GM12878 (cell line): ENCODE data around the gene MACROD2. TPM values are rescaled to one million over a fixed set of nuclear protein-coding genes. Genes with fewer than 3 reads are reported as not detected.

ENCODE experiments used
- ATAC-seq: fragments of 200-7000 bp; cut with Tn5 transposase; 3 replicates; pipeline ENCODE4 v1.9.1; 2020; ENCODE audit warnings: mild to moderate bottlenecking, moderate library complexity
- BruUV-seq: library from RNA; stranded (reverse); fragments of 400-500 nt; replicated peaks from 2 replicates; lab custom pipeline; 2021; lab: Mats Ljungman, UMichigan
- CTCF ChIA-PET: fragments of 300-600 bp; sonication (Branson Sonifier 250); formaldehyde crosslinking; extraction: SDS; loops from one replicate; lab custom pipeline; 2021; ENCODE audit warnings: inconsistent platforms; lab: Yijun Ruan, JAX
- POLR2A ChIA-PET: fragments of 350-600 bp; formaldehyde crosslinking; extraction: SDS; loops from one replicate; lab custom pipeline; 2021; ENCODE audit warnings: inconsistent platforms; lab: Charles Lee
- RAD21 ChIA-PET: fragments of 300-600 bp; sonication (Branson Sonifier 250); formaldehyde crosslinking; loops from one replicate; lab custom pipeline; 2023; ENCODE audit warnings: antibody characterized with exemption; ENCODE audit not compliant: unreplicated experiment; lab: Charles Lee
- SMC1A ChIA-PET: fragments of 300-600 bp; sonication (Branson Sonifier 250); formaldehyde crosslinking; loops from one replicate; lab custom pipeline; 2023; ENCODE audit not compliant: unreplicated experiment, uncharacterized antibody; lab: Charles Lee
- DNase-seq: peaks from one replicate; pipeline ENCODE4 v3.0.0-alpha.2; 2011; ENCODE audit warnings: low read depth, low spot score
- FAIRE-seq: peaks from 3 replicates; lab custom pipeline; 2011; peaks lifted over from hg19 to GRCh38; lab: Jason Lieb, UNC
- H2AFZ ChIP-seq: 2 replicates; pipeline ENCODE4 v1.6.0; 2011; ENCODE audit warnings: low read depth, low read length, control low read depth; ENCODE audit not compliant: control insufficient read depth
- H3K27ac ChIP-seq: 2 replicates; pipeline ENCODE4 v1.5.1; 2011; ENCODE audit warnings: control low read depth; ENCODE audit not compliant: control insufficient read depth, insufficient read depth
- H3K27me3 ChIP-seq, 2 experiments: replicated peaks in 1 of 2; 2 replicates each; pipeline versions ENCODE4 v1.6.0 to v1.6.1; 2011; ENCODE audit warnings: low read length in 1 of 2; ENCODE audit not compliant: control insufficient read depth in 2 of 2, insufficient read depth in 2 of 2
- H3K36me3 ChIP-seq, 2 experiments: 2 replicates each; pipeline ENCODE4 v1.5.1; 2011; ENCODE audit warnings: low read length in 1 of 2; ENCODE audit not compliant: control insufficient read depth in 2 of 2, insufficient read depth in 2 of 2
- H3K4me1 ChIP-seq: 2 replicates; pipeline ENCODE4 v1.6.1; 2011; ENCODE audit warnings: mild to moderate bottlenecking, low read length, moderate library complexity, mixed read lengths; ENCODE audit not compliant: control insufficient read depth, insufficient read depth
- H3K4me2 ChIP-seq: 2 replicates; pipeline ENCODE4 v1.6.0; 2011; ENCODE audit warnings: control low read depth; ENCODE audit not compliant: control insufficient read depth, insufficient read depth
- H3K4me3 ChIP-seq: fragments of 200-600 bp; sonication (generic); 2 replicates; pipeline ENCODE4 v1.5.1; 2016
- H3K79me2 ChIP-seq: 2 replicates; pipeline ENCODE4 v1.6.0; 2011; ENCODE audit warnings: low read length; ENCODE audit not compliant: control insufficient read depth, insufficient read depth
- H3K9ac ChIP-seq: 2 replicates; pipeline ENCODE4 v1.8.0; 2011; ENCODE audit warnings: low read length, control low read depth, mixed read lengths; ENCODE audit not compliant: control insufficient read depth, insufficient read depth
- H3K9me3 ChIP-seq: replicated peaks from 3 replicates; pipeline ENCODE4 v1.5.1; 2011; ENCODE audit warnings: mild to moderate bottlenecking, low read length; ENCODE audit not compliant: control insufficient read depth, insufficient read depth
- H4K20me1 ChIP-seq: 2 replicates; pipeline ENCODE4 v1.6.0; 2011; ENCODE audit not compliant: control insufficient read depth, insufficient read depth
- CREB1 ChIP-seq: IDR thresholded peaks from 2 replicates; pipeline ENCODE4 v1.6.1; 2012; ENCODE audit warnings: low read depth, mild to moderate bottlenecking, inconsistent platforms
- CUX1 ChIP-seq: IDR thresholded peaks from 2 replicates; pipeline ENCODE4 v1.6.1; 2012; ENCODE audit warnings: improper control_type of control experiment, low read depth, low read length; ENCODE audit not compliant: insufficient replicate concordance
- HDGF ChIP-seq: fragments of 450-650 bp; IDR thresholded peaks from 2 replicates; pipeline ENCODE4 v1.6.1; 2016; ENCODE audit warnings: antibody characterized with exemption
- MAX ChIP-seq: IDR thresholded peaks from 2 replicates; pipeline ENCODE4 v1.6.1; 2012; ENCODE audit warnings: low read depth, low read length, improper control_type of control experiment
- NFYA ChIP-seq: IDR thresholded peaks from 2 replicates; pipeline ENCODE4 v1.6.1; 2011; ENCODE audit warnings: low read depth, mild to moderate bottlenecking, low read length, improper control_type of control experiment, borderline replicate concordance
- PAX8 ChIP-seq: fragments of 450-650 bp; IDR thresholded peaks from 2 replicates; pipeline ENCODE4 v1.6.1; 2017; ENCODE audit warnings: mild to moderate bottlenecking, moderate library complexity
- PML ChIP-seq: IDR thresholded peaks from 2 replicates; pipeline ENCODE4 v1.6.1; 2012; ENCODE audit warnings: low read length, inconsistent platforms
- ZBTB33 ChIP-seq: fragments of 450-650 bp; IDR thresholded peaks from 2 replicates; pipeline ENCODE4 v1.6.1; 2017; ENCODE audit warnings: mild to moderate bottlenecking
- WGBS: methylation state at CpG from one replicate; pipeline ENCODE4 v1.1.6; 2016; ENCODE audit warnings: low lambda C conversion rate; ENCODE audit not compliant: insufficient replicate concordance, insufficient coverage; ENCODE audit errors: missing lambda C conversion rate; 5-methylcytosine and 5-hydroxymethylcytosine counted together
- in situ Hi-C: fragments of 300-500 bp; cut with MboI; formaldehyde crosslinking; loops from 9 replicates; pipeline ENCODE4 v1.14.3; 2018; ENCODE audit warnings: mixed read lengths
- intact Hi-C: fragments of 100-400 bp; cut with micrococcal nuclease; formaldehyde crosslinking; loops from one replicate; pipeline ENCODE4 v1.14.2; 2022; ENCODE audit not compliant: unreplicated experiment
- polyA plus RNA-seq, 11 experiments: library from polyadenylated mRNA; depleted of rRNA in 4 of 11; unstranded in 6 of 11; stranded (reverse) in 5 of 11; fragments of >200 nt; fragmentation: Nextera tagmentation in 4 of 11; fragmentation: Illumina TruSeq in 1 of 11; extraction: Ambion mirVana in 4 of 11; extraction: Trizol in 1 of 11; gene quantifications; 1 replicate in 1 of 11; 2 replicates in 10 of 11; pipeline versions ENCODE4 v1.2.1 to v1.2.3, GENCODE V29; 2011 to 2016; ENCODE audit warnings: inconsistent platforms in 2 of 11, missing spikeins in 2 of 11, low read depth in 1 of 11
- total RNA-seq, 4 experiments: library from RNA; depleted of rRNA in 3 of 4; stranded (reverse); fragments of >200 nt in 3 of 4; fragmentation: Illumina TruSeq in 1 of 4; extraction: Trizol in 1 of 4; gene quantifications; 2 replicates each; pipeline versions ENCODE4 v1.2.1 to v1.2.3, GENCODE V29; 2013 to 2021

MACROD2 gene
- total and polyA plus RNA-seq, 10 of the 15 experiments (the other 5 are each of a cell fraction or from before 2014, with no cell fraction given) = 1.1 to 21.5 (median 2.2) TPM

GRCh38 chr20:15564981-15565380 is 1569.7 kb downstream of the MACROD2 start:
- Histone ChIP-seq H2AFZ (peak overlapping the region; percentile 45), H3K79me2 (no peaks in the 10 kb centered on the region), H3K9me3 (no peaks in the 10 kb centered on the region), H3K27me3 (no peaks in the 10 kb centered on the region), H3K4me2 (peak overlapping the region; percentile 9; the same call in 1 of the 2 replicates), H3K4me1 (0 out of 2 replicates have a peak, but pooled peaks cover 4% of the 10 kb centered on the region), H3K36me3 (no peaks in the 10 kb centered on the region), H4K20me1 (no peaks in the 10 kb centered on the region), H3K27ac (no peak overlapping the region), H3K9ac (no peak overlapping the region), H3K4me3 (no peak overlapping the region)
- intact Hi-C loops (no loop called here), in situ Hi-C loops (no loop called here)
- ChIA-PET SMC1A (no interaction called here), RAD21 (no interaction called here), POLR2A (no interaction called here), CTCF (no interaction called here)
- no peak for TF ChIP-seq PAX8
- no peak for TF ChIP-seq HDGF
- no peak for TF ChIP-seq NFYA
- TF ChIP-seq CREB1 = 0 out of 2 replicates have a peak, but pooled peaks have one; percentile 38
- no peak for TF ChIP-seq MAX
- no peak for TF ChIP-seq PML
- TF ChIP-seq ZBTB33 = no peak
- TF ChIP-seq CUX1 = no peak
- BruUV-seq = no TSS peak
- FAIRE-seq = no peak
- 6% methylated on average over 3 of the region's 3 CpGs for WGBS
- DNase-seq = peak; percentile 27
- no peak for ATAC-seq
